Raji (cell line): ENCODE measurements around the gene CEACAM21.

ENCODE experiments used
- POLR2A ChIP-seq: IDR thresholded peaks from 2 replicates; pipeline ENCODE4 v1.6.1; 2011; ENCODE audit warnings: low read depth, low read length, control low read depth; ENCODE audit not compliant: insufficient read depth

The CEACAM21 gene

DNA sequence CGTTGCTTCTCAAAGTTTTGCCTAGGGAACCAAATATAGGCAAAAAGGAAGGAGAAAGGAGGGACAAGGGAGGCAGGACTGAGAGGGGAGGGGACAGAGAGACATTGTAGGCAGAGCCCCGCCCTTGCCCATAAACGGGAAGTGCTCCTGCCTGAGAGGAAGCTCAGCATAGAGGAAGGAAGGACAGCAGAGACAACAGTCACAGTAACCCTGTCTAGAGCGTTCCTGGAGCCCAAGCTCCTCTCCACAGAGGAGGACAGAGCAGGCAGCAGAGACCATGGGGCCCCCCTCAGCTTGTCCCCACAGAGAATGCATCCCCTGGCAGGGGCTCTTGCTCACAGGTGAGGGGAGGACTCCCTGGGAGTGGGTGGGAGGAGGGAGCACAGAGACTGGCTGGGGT, at the start of gene CEACAM21:
TSS of gene CEACAM21 (plus strand) at position 169 of the 400 bp plus-strand sequence. CDS start at position 278, 109 bp downstream.
- peak; percentile 49; the same call in 1 of the 2 replicates for TF ChIP-seq POLR2A

DNA sequence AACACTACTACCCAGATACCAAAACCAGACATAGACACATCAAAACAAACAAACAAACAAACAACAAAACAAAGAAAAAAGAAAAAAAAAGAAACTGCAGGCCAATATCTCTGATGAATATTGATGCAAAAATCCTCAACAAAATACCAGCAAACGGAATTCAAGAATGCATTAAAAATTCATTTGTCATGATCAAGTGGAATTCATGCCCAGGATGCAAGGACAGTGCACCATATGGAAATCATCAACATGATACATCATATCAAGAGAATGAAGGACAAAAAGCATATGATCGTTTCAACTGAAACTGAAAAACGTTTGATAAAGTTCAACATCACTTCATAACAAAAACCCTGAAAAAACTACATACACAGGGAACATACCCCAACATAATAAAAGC, 48.9 kb upstream of the CEACAM21 start:
- no peak for TF ChIP-seq POLR2A

DNA sequence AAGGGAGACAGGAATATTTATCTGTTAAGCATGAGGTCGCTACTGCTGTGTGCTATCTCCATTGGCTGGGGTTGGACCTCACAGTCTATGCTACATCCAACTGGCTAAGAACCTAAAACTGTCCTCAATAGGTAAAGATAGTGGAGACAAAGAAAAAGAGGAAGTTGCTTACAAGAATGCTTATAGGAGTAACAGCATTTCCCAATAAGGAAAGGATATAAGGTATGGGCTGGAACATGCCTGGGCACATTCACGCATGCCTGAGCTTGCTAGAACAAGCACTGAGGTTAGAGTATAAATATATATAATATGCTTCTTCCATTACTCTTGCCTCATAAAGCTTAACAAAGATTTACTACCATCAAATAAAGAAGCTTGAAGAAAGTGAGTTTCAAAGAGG, 47.9 kb upstream of the CEACAM21 start:
- TF ChIP-seq POLR2A = no peak

DNA sequence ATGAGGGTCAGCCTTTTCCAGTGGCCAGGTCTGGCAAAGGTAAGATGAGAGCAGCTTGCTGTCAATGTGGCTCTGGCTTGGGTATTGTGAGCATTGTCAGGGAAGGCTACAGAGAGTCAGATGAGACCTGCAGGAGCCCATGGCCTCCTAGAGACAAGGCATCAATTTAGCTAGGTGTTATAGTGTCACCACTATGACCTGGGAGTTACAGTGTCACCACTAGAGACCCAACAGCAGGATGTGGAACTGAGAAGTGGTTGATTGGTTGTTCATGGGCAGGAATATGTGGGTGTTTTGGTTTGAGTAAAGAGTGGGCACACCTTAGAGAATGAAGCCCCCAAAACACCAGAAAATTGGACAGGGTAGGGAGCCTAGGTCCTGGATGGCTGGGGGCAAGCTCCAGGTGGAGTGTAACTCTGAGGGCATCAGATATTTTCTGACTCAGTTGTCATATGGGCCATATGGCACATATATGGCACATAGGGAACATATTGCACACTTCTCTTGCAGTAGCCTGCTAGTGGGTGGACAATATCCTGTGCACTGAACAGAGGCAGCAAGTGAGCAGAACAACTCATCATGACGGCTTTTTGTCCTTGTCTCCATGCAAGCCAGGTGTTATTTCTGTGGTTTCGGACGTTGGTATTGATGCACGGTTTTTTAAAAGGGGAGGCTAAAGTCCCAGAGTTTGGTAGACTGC, 46.3 kb upstream of the CEACAM21 start:
- TF ChIP-seq POLR2A = no peak

DNA sequence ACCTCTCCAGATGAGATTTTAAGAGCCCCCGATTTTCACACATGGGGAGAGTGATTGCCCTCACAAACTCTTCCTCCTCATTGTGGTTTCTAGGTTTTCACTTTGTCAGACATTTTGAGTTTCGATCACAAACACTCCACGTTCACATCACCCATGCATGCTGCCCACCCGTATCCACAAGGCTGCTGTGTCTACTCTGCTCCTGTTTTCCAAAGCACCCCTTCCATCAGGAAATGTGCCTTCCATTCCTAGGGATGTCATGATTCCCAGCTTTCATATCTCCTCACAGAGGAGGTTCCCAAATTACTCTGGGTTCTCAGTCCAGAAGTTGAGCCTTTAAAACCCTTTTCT, 45.8 kb upstream of the CEACAM21 start:
- no peak for TF ChIP-seq POLR2A

DNA sequence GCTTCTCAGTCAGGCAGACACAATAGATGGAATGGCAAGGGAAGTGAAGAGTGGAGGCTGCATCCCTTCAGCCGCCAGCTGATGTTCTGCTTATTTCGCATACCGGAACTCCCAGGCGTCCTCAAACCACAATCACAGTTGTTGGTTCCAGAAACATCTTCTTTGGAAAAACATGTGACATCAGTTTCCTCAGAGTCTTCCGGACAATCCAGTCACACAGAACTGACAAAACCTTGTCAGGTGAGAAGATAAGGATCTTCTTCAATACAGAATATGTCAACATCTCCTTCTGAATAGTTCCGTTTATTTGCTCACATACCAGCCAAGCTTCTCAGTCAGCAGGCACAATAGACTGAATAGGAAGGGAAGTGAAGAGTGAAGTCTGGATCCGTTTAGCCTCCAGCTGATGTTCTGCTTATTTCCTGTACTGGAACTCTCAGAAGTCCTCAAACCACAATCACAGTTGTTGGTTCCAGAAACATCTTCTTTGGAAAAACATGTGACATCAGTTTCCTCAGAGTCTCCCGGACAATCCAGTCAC, 45.1 kb upstream of the CEACAM21 start:
- no peak for TF ChIP-seq POLR2A

DNA sequence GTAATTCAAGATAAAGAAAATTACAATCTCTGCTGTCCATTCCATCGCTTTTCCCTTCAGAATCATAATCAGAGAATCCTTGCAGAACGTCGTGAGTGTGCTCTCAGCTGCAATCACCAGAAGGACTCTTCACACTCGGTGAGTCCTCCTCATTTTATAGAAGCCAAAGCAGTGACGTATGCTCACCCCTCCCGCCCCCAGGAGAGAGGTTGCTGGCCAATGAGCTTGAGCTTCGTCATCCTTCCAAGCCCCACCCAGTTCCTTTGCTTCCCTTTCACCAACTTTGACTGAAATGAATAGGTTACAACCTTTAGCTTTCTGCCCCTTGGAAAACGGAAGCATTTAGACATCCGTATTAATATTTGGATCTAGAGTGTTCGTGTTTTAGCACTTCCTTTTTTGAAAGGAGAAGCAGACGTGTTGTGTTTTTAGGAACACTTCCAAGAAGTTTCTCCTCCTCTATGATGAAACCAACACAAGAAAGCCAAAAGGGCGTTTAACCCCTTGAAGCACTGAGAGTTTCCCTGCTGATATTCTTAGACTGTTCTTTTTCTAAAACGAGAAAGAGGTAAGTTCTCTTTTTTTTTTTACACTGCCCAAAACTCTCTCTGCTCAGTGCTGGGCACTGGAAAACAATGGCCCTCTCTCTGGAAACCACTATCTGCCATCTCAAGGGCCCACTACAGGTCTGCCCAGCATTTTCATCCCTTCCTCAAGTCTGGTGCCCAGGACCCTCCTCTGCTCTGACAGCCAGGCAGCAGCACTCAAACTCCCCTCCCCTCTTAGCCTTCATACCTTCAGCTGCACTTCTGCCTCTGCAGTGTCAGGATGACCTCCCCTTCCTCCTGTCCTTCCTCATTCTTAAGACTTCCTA, 44.3 kb upstream of the CEACAM21 start:
- TF ChIP-seq POLR2A = peak; percentile 66; the same call in 1 of the 2 replicates

DNA sequence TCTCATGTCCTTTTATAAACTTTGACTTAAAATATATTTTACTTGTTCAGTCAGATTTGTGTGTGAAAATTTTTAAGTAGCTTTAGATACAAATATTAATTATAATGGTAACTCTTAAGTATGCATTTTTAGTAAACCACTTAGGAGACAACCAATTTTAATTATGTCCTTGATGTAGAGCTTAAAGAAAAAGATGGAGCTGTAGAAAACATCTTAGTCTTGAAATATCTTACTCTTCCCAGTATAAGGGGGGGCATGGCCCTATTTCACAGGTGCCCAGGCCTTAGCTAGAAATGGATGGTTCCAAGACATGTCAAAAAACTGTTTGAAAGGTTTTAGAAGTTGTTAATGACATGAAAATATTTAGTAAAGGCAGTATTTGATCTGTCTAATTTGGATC, 43.4 kb upstream of the CEACAM21 start:
- no peak for TF ChIP-seq POLR2A

DNA sequence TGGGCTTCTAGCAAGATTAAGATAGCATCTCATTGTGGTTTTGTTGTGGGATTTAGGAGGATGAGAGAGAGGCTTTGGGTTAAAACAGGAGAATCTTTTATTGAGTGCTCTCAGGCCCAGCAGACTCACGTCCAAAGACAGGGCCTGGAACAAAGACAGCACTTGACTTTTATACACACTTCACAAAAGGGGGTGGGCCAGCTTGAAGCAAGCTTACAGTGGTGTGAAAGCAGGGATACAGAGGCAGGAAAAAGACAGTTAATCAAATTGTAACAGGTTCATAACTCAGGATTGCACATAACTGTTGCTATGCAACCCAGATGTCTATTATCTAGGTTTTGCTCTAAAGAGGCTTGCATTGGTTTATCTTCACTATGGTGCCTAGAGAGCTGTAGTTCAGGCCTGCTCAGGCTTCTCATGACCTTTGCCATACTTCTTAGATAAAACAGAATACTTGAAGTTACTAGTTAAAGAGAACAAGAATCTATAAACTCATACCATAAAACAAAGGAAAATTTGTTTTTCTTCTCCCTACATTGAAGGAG, 42.2 kb upstream of the CEACAM21 start:
- TF ChIP-seq POLR2A = no peak

DNA sequence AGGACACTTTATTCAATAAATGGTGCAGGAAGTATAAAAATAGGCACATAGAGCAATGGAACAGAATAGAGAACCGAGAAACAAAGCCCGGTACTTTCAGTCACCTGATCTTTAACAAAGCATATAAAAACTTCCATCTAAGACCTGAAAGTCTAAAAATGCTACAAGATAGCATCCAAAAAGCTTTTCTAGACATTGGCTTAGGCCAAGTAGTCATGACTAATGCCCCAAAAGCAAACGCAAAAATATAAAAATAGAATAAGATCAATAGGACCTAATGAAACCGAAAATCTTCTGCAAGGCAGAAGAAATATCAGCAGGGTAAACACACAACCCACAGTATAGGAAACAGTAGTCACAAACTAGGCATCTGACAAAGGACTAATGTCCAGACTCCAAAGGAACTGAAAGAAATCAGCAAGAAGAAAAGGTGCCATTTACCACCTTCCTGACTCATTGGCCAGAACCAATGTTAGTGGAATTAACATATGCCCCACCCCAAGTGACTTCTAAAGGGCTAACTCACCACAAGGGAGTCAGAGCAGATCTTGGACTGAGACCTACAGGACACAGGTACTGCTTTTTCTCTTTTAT, 40.8 kb upstream of the CEACAM21 start:
- TF ChIP-seq POLR2A = no peak

DNA sequence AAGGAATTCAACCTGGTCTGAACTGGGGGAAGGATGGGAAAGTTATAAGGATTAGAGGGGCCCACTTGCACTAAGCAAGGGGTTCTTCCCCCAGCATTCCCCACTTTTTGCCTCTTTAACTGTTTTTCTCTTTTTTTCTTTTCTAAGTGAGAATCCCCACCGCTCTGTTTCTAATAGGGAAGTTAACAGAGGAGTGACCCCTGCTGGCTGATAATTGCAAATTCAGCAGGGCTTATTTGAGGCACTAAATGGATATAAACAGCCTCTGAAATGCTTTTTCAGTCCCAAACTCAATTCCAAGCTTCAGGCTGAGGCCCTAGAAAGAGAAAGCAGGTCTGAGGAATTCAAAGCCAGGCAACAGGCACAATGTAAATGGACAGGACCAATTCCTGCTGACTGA, 38.2 kb upstream of the CEACAM21 start:
- no peak for TF ChIP-seq POLR2A

DNA sequence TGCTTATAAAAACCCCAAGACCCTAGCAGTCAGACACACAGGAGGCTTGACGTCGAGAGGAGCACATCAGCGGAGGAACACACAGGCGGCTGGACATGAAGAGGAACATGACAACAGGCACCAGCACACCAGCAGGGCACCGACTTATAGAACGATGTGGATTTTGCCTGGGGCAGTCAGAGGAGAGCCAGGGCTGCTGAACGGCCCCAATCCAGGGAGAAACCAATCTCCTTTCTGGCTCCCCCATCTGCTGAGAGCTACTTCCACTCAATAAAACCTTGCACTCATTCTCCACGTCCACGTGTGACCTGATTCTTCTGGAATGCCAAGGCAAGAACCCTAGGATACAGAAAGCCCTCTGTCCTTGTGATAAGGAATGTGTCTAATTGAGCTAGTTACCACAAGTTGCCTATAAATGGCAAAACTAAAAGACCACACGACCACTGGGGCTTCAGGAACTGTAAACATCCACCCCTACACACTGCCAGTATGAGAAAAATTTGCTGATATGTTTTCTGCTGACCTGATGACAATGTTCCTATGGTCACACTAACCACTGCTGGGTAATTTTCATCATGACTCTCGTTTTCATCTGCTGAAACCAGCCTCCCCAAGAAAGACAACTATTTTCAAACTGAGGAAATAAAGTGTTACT, 35.8 kb upstream of the CEACAM21 start:
- TF ChIP-seq POLR2A = no peak

DNA sequence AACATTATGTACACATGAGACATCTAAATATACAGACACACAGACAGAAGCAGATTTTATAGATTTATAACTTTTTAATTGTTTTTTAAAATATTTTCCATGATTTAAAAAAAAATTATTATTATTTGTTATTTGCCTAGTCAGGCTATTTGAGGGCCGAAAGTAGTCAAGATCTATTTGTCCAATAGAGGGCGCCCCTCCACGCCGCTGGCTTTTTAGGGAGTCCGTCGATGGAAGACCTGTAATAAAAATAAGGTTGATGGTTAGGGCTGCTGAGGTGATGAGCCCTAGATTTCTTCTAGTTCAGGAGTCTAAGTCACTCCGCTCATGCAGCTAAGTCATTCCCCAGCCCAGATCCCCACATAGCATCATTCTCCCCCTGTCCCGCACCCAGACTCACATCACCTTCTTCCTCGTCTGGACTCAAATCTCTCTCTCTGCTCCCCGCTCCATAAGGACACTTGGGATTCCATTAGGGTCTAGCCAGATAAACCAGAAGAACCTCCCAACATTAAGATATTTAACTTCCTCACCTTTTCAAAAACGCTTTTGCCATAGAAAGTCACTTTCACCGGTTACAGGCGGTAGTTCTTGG, 33.9 kb upstream of the CEACAM21 start:
- TF ChIP-seq POLR2A = no peak

DNA sequence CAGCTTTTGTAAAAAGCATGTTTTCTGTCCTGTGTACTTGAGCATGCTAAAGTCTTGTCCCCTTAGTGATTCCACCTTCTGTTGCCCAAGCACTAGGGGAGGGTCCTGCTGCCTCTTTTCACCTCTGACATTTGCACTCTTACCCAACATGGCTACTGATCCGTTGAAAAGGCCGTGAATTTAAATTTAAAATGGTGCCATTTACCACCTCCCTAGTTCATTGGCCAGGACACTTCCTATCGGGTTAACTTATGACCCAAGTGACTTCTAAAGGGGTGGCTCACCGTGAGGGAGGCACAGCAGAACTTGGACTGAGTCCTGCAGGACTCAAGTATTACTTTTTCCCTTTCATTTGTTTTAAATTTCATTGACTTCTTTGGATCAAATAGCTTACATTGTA, 33.3 kb upstream of the CEACAM21 start:
- TF ChIP-seq POLR2A = no peak
